ENCODE results near the gene SRA1.
"Not testable (repeated sequence)": the region's sequence is repeated elsewhere in the genome, so short reads cannot be mapped to it uniquely, and the experiment has no call there.

The SRA1 gene

DNA sequence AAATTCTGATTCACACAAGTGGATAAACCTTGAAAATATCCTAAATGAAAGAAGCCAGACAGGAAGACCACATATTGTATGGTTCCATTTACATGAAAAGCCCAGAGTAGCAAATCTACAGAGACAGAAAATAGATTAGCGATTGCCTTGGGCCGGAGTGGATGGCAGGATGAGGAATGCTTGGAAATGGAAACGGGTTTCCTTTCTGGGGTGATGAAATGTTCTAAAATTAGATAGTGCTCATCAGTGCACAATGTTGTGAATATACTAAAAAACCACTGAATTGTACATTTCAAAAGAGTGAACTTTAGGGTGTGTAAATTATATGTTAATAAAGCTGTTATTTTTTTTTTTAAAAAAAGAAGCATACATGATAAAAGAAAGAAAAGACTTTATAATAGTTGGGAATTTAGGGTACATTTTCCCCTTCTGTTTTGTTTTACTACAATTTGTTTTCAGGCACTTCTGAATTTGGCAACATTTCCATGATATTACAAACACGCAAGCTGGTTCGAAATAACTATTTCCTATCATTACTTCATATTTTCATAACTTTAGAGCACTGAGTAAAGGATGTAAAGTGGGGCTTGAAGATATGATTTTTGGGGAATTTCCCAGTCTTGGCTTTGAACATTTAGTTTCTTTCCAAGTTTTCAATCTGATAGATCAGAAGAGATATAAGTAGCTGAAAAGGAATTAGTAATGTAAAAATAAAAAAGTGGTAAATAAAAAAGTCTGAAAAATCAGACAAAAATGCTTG, 31.2 kb upstream of the SRA1 start:
- DNase-seq (ENCODE audit: low spot score), result no peak
- TF ChIP-seq, protein P1, sequence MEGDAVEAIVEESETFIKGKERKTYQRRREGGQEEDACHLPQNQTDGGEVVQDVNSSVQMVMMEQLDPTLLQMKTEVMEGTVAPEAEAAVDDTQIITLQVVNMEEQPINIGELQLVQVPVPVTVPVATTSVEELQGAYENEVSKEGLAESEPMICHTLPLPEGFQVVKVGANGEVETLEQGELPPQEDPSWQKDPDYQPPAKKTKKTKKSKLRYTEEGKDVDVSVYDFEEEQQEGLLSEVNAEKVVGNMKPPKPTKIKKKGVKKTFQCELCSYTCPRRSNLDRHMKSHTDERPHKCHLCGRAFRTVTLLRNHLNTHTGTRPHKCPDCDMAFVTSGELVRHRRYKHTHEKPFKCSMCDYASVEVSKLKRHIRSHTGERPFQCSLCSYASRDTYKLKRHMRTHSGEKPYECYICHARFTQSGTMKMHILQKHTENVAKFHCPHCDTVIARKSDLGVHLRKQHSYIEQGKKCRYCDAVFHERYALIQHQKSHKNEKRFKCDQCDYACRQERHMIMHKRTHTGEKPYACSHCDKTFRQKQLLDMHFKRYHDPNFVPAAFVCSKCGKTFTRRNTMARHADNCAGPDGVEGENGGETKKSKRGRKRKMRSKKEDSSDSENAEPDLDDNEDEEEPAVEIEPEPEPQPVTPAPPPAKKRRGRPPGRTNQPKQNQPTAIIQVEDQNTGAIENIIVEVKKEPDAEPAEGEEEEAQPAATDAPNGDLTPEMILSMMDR (IDR thresholded peaks at IDR 0.05; ENCODE audit: borderline replicate concordance, control extremely low read depth, extremely low read depth, insufficient read depth, missing control alignments), result no peak
- in situ Hi-C loops (cut with MboI; ENCODE audit: low sequenced_read_pairs, unreplicated experiment), result no loop called here

DNA sequence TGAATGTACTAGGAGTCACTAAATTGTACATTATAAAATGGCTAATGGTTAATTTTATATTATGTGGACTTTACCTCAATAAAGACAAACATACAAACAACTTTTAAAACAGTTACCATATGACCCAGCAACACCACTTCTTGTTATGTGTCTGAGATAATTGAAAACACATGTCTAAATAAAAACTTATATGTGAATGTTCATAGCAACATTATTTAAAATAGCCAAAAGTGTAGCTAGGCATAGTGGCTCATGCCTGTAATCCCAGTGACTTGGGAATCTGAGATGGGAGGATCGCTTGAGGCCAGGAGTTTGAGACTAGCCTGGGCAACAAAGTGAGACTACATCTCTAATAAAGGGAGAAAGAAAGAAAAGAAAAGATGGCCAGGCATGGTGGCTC, 30.2 kb upstream of the SRA1 start:
- in situ Hi-C loops (cut with MboI; ENCODE audit: low sequenced_read_pairs, unreplicated experiment), result no loop called here
- DNase-seq (ENCODE audit: low spot score), result no peak
- TF ChIP-seq, protein P1 (IDR thresholded peaks at IDR 0.05; ENCODE audit: borderline replicate concordance, control extremely low read depth, extremely low read depth, insufficient read depth, missing control alignments), result no peak

DNA sequence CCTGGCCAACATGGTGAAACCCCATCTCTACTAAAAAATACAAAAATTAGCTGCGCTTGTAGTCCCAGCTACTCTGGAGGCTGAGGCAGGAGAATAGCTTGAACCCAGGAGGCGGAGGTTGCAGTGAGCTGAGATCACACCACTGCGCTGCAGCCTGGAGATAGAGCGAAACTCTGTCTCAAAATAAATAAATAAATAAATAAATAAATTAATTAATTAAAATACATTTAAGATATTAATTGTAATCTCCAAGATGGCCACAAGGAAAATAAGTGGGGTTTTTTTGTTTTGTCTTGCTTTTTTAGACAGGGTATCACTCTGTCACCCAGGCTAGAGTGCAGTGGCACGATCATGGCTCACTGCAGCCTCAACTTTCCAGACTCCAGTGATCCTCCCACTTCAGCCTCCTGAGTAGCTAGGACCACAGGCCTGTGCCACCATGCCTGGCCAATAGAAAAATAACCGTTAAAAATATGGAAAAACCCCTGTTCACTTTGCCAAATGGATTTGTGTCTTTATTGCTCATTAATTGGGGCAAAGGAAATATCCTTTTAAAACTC, 22.0 kb upstream of the SRA1 start:
- DNase-seq (ENCODE audit: low spot score); in situ Hi-C loops (cut with MboI; ENCODE audit: low sequenced_read_pairs, unreplicated experiment): not testable (repeated sequence)

DNA sequence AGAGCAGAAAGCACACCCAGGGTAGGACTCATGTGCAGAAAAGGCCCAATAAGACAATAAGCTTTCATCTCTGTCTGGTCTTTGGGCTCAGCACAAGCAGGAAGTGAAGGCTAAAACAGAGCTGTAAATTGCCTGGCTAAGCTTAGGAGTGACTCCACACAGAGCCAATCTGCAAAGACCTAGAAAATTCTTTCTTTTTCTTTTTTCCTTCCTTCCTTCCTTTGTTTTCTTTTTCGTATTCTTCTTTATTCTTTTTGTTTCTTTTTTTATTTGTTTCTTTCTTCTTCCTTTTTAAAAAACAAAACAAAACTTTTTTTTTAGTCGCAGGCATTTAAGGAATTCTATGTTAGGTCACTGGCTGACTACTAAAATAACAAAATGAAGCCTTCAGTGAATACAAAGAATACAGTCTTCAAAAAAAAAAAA, 19.5 kb upstream of the SRA1 start:
- DNase-seq (ENCODE audit: low spot score), result no peak
- TF ChIP-seq, protein P1 (IDR thresholded peaks at IDR 0.05; ENCODE audit: borderline replicate concordance, control extremely low read depth, extremely low read depth, insufficient read depth, missing control alignments), result no peak
- in situ Hi-C loops (cut with MboI; ENCODE audit: low sequenced_read_pairs, unreplicated experiment), result no loop called here

DNA sequence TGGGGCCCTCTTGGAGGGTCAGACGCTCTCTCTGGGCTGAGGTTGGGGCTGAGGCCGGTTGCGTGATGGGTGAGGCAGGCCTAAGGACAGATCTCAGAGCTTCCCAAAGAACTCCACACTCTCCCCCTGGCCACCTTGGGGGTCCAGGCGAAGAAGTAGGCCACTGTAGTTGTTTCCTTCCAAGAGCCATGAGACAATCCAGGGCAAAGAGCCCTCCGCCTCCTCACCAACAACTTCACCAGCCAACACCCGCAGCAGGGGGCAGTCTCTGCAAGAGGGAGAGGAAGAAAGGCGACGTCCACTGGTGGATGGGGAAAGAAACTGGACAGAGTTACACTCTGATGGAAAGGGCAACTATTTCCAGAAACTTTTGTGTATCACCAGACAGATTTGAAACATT, 18.0 kb upstream of the SRA1 start:
- no peak for DNase-seq (ENCODE audit: low spot score)
- TF ChIP-seq, protein P1 (IDR thresholded peaks at IDR 0.05; ENCODE audit: borderline replicate concordance, control extremely low read depth, extremely low read depth, insufficient read depth, missing control alignments), result no peak
- in situ Hi-C loops (cut with MboI; ENCODE audit: low sequenced_read_pairs, unreplicated experiment), result no loop called here

DNA sequence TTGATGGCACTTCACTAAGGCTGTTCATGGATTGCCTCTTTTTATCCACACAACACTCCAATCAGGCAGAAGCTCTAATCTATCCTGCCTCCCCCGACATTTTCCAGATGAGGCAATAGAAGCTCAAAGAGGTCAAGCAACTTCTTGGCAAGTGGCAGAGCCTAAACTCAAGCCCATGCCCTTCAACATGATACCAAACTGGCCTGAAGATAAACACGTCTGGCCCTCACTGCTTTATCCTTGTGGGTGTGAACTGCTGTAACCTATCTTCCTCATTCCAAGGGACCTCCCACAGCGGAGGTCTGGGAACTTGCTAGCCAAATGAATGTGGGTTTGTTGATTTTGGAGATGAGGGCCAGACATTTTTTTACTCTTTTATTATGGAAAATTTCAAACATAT, 16.9 kb upstream of the SRA1 start:
- in situ Hi-C loops (cut with MboI; ENCODE audit: low sequenced_read_pairs, unreplicated experiment), result no loop called here
- DNase-seq (ENCODE audit: low spot score), result no peak
- TF ChIP-seq, protein P1 (IDR thresholded peaks at IDR 0.05; ENCODE audit: borderline replicate concordance, control extremely low read depth, extremely low read depth, insufficient read depth, missing control alignments), result no peak

DNA sequence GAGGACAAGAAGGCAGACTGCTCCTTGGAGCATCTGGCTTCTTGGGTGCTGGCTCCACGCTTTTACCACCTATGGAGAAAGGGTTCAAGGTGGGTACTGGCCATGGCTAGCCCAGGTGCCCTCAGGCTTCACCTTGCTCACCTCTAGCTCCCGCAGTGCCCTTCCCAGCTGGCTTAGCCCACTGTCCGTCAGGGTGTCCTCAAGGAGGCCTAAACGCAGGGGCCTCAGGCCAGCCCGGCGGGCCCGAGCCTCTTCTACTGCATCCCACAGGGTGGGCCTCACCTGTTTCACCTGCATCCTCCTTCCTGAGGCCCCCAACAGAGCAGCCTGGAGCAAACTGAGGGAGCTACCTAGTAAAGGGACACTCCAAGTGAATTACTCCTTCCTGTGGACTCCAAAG, 16.4 kb upstream of the SRA1 start:
- in situ Hi-C loops (cut with MboI; ENCODE audit: low sequenced_read_pairs, unreplicated experiment), result no loop called here
- no peak for DNase-seq (ENCODE audit: low spot score)
- TF ChIP-seq, protein P1 (IDR thresholded peaks at IDR 0.05; ENCODE audit: borderline replicate concordance, control extremely low read depth, extremely low read depth, insufficient read depth, missing control alignments), result no peak
